Cardiac fibroblast (primary cell): Measurements from ENCODE around the gene IFIT1B.

Source experiments
- DNase-seq, 2 donors: peaks; one replicate each; pipeline versions ENCODE4 v3.0.0 to v3.0.0-alpha.2; 2010; ENCODE audit warnings: low read depth in 2 of 2
- H3K4me3 ChIP-seq, 2 donors: replicated peaks in 1 of 2; 1 replicate in 1 of 2; 2 replicates in 1 of 2; pipeline ENCODE4 v1.5.1; 2011; ENCODE audit warnings: low read depth in 2 of 2, low read length in 2 of 2, mild to moderate bottlenecking in 2 of 2, moderate library complexity in 1 of 2
- CTCF ChIP-seq: IDR thresholded peaks from one replicate; pipeline ENCODE4 v1.5.1; 2011; ENCODE audit warnings: low read depth, mild to moderate bottlenecking, low read length, inconsistent platforms

Gene IFIT1B

GRCh38 chr10:89414879-89415821, 37.3 kb downstream of the IFIT1B start:
- peak; percentile 32 to 58 for DNase-seq
- H3K4me3 ChIP-seq: peak overlapping the region; percentile 69 to 72
- TF ChIP-seq CTCF: no peak

- no peak for DNase-seq
- no peak for TF ChIP-seq CTCF
- no peak overlapping the region for H3K4me3 ChIP-seq
Measured at GRCh38 chr10:89416465-89416864, 38.6 kb downstream of the IFIT1B start.

- peak; percentile 53 to 69 for DNase-seq
- TF ChIP-seq CTCF: peak; percentile 71
- H3K4me3 ChIP-seq: no peak overlapping the region
Measured at GRCh38 chr10:89419548-89419947, 41.7 kb downstream of the IFIT1B start.

GRCh38 chr10:89421018-89421476, 43.2 kb downstream of the IFIT1B start:
- H3K4me3 ChIP-seq: no peak overlapping the region

GRCh38 chr10:89425000-89425399, 47.1 kb downstream of the IFIT1B start:
- no peak overlapping the region for H3K4me3 ChIP-seq
- no peak for TF ChIP-seq CTCF
- no peak for DNase-seq

More at GRCh38 chr10:89421018-89421476, 43.2 kb downstream of the IFIT1B start:
- DNase-seq: no peak
- TF ChIP-seq CTCF: no peak

GRCh38 chr10:89426230-89426868, 48.5 kb downstream of the IFIT1B start:
- DNase-seq: peak; percentile 81 to 87
- no peak overlapping the region for H3K4me3 ChIP-seq
- peak; percentile 82 for TF ChIP-seq CTCF
